Vagina (tissue), 2 donors: ENCODE measurements around the gene TGFA. TPM values are rescaled to one million over a fixed set of nuclear protein-coding genes. Genes with fewer than 3 reads are reported as not detected.

Source experiments
- DNase-seq, 2 donors: peaks; one replicate each; pipeline ENCODE4 v3.0.0-alpha.2; 2017; ENCODE audit errors: extremely low spot score in 2 of 2
- H3K27ac ChIP-seq: fragments of 200-600 bp; sonication (generic); one replicate; pipeline ENCODE4 v1.5.1; 2019
- H3K27me3 ChIP-seq: fragments of 200-600 bp; sonication (generic); one replicate; pipeline ENCODE4 v1.5.1; 2019
- H3K36me3 ChIP-seq, 2 donors: fragments of 200-600 bp; sonication (generic); one replicate each; pipeline ENCODE4 v1.5.1; 2017 to 2019
- H3K4me1 ChIP-seq: fragments of 200-600 bp; sonication (generic); one replicate; pipeline ENCODE4 v1.5.1; 2019
- H3K4me3 ChIP-seq, 2 donors: fragments of 200-600 bp; sonication (generic); 1 replicate in 1 of 2; 2 replicates in 1 of 2; pipeline ENCODE4 v1.5.1; 2016 to 2019
- H3K9me3 ChIP-seq: fragments of 200-600 bp; sonication (generic); one replicate; pipeline ENCODE4 v1.5.1; 2019
- CTCF ChIP-seq, 3 experiments: fragments of 450-650 bp in 2 of 3; fragments of 200-600 bp in 1 of 3; sonication (generic) in 1 of 3; IDR thresholded peaks; one replicate each; pipeline ENCODE4 v1.5.1; 2017 to 2019; ENCODE audit warnings: antibody characterized with exemption in 3 of 3, mild to moderate bottlenecking in 2 of 3, moderate library complexity in 2 of 3
- POLR2A ChIP-seq, 2 donors: fragments of 450-650 bp; IDR thresholded peaks; one replicate each; pipeline ENCODE4 v1.6.1; 2017; ENCODE audit warnings: antibody characterized with exemption in 2 of 2, mild to moderate bottlenecking in 2 of 2, moderate library complexity in 2 of 2
- POLR2AphosphoS5 ChIP-seq, 2 donors: sonication (generic); formaldehyde crosslinking; IDR thresholded peaks; one replicate each; pipeline ENCODE4 v1.9.0; 2017; ENCODE audit warnings: antibody characterized with exemption in 2 of 2, mild to moderate bottlenecking in 2 of 2, low read depth in 1 of 2; ENCODE audit not compliant: insufficient read depth in 1 of 2
- intact Hi-C: fragments of 100-400 bp; cut with DNase I; formaldehyde crosslinking; loops from one replicate; pipeline ENCODE4 v1.15.1; 2023
- total RNA-seq: library from RNA; depleted of rRNA; stranded (reverse); fragments of >200 nt; gene quantifications from one replicate; pipeline ENCODE4 v1.2.3, GENCODE V29; 2016

Gene TGFA
- total RNA-seq, 1 donor from 2014 or later: 27.7 TPM

DNA sequence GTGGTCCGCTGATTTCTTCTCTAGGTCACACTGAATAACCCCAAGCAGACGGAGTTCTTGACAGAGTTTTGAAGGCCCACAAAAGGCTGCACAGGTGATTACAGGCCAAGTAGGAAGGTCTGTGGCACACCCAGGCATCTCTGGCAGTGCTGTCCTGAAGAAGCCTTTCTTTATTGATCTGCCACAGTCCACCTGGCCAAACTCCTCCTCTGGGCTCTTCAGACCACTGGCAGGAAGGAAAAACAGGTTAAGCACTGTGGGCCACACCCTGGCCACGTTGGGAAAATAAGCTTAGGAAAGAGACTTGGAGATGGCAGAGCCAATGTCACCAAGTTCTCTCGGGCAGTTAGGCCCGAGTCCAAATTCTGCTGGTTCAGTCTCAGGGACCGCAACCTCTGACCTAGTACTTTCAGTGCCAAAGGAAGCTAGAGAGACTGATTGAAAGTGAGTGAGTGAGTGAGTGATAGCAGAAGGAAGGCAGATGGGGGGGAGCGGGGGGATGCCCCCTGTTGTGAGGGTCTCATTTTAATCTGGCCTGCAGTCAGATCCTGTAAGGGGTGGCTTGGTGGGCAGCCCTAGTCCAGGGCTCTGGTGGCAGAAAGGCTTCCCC, 102.9 kb downstream of the TGFA start:
- no peaks in the 10 kb centered on the region for H3K9me3 ChIP-seq
- no peaks in the 10 kb centered on the region for H3K36me3 ChIP-seq
- H3K27me3 ChIP-seq: no peaks in the 10 kb centered on the region
- TF ChIP-seq POLR2AphosphoS5 (IDR thresholded peaks at IDR 0.05; ENCODE audit: insufficient read depth in 1 of 2, low read depth in 1 of 2) (no peak), POLR2A (IDR thresholded peaks at IDR 0.05) (no peak), CTCF (IDR thresholded peaks at IDR 0.05) (no peak)
- H3K4me3 ChIP-seq: no peak overlapping the region
- intact Hi-C loops: no loop called here
- peak in 1 of 2 donors; percentile 27 for DNase-seq
- no peaks in the 10 kb centered on the region for H3K4me1 ChIP-seq
- H3K27ac ChIP-seq: no peak overlapping the region

DNA sequence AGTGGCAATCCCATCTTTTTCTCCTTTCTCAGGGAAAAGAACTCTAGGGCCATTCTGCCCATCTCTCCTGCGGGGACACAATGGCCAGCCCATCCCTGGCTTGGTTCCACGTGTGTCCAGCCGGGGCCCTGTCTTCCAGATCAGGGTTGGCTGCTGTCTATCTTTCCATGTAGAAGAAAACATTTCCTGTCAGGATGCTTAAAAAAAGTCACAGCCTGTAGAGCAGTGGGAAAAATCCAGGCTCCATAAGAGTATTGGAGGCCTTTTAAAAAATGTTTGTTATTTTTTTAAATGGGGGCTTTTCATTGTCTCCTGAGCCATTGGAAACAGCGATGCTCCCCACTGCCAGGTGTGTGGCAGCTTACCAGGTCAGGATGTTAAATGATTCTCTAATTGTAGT, 105.6 kb downstream of the TGFA start:
- Histone ChIP-seq H3K36me3 (no peaks in the 10 kb centered on the region), H3K4me1 (no peaks in the 10 kb centered on the region), H3K9me3 (no peaks in the 10 kb centered on the region), H3K27ac (no peak overlapping the region), H3K4me3 (no peak overlapping the region), H3K27me3 (no peaks in the 10 kb centered on the region)
- no peak for DNase-seq
- no peak for TF ChIP-seq CTCF (IDR thresholded peaks at IDR 0.05)
- TF ChIP-seq POLR2AphosphoS5 (IDR thresholded peaks at IDR 0.05; ENCODE audit: insufficient read depth in 1 of 2, low read depth in 1 of 2): no peak
- no peak for TF ChIP-seq POLR2A (IDR thresholded peaks at IDR 0.05)
- intact Hi-C loops: no loop called here

GRCh38 chr2:70443726-70444125, 109.9 kb downstream of the TGFA start:
- Histone ChIP-seq H3K36me3 (no peaks in the 10 kb centered on the region), H3K27ac (no peak overlapping the region), H3K4me3 (no peak overlapping the region), H3K9me3 (no peaks in the 10 kb centered on the region), H3K4me1 (no peaks in the 10 kb centered on the region), H3K27me3 (no peaks in the 10 kb centered on the region)
- intact Hi-C loops: no loop called here
- peak in 1 of 2 donors; percentile 70 for DNase-seq
- TF ChIP-seq POLR2AphosphoS5 (IDR thresholded peaks at IDR 0.05; ENCODE audit: insufficient read depth in 1 of 2, low read depth in 1 of 2) (no peak), POLR2A (IDR thresholded peaks at IDR 0.05) (no peak), CTCF (IDR thresholded peaks at IDR 0.05) (no peak)

- H3K27ac ChIP-seq: no peak overlapping the region
- no peaks in the 10 kb centered on the region for H3K27me3 ChIP-seq
- H3K4me3 ChIP-seq: no peak overlapping the region
- H3K9me3 ChIP-seq: no peaks in the 10 kb centered on the region
- intact Hi-C loops: no loop called here
- TF ChIP-seq CTCF (IDR thresholded peaks at IDR 0.05) (no peak), POLR2AphosphoS5 (IDR thresholded peaks at IDR 0.05; ENCODE audit: insufficient read depth in 1 of 2, low read depth in 1 of 2) (no peak), POLR2A (IDR thresholded peaks at IDR 0.05) (no peak)
- DNase-seq: peak in 1 of 2 donors; percentile 75
- no peaks in the 10 kb centered on the region for H3K36me3 ChIP-seq
- no peaks in the 10 kb centered on the region for H3K4me1 ChIP-seq
These were observed 110.6 kb downstream of the TGFA start for GRCh38 chr2:70443078-70443465.

DNA sequence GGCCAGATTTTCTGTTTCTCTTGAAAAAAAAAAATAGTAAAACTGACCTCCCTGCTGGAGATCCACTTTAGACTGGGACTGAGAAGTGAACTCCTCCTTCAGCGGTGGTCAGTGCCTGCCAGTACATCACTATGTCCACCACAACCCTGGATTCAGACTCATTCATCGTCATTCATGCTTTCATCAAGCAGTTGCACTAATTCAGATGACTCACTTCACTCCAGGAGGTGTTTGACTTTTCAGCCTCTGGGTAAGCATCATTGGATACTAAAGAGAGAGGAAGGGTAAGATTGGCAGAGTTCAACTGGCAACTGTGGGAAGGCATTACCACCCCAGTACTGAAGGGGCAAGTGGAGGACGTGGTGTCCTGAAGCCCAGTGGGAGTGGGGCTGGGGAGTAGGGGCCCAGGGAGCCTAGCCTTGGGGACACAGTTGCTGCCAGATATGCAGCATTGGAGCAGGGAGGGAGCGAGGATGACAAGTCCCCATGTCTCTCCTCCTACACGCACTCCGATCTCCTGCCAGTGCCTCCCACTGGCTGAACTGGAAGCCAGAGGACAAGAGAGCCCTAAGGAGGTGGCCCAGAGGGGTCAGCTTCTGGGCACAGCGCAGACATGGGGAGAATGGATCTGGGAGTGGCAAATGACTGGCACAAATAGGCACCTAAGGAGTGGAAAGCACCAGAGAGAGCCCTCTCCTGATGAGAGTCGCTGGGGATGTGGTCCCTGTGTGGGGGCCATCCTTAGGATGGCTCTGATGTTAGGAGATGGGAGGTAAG, 111.1 kb downstream of the TGFA start:
- H3K27ac ChIP-seq: no peak overlapping the region
- no peaks in the 10 kb centered on the region for H3K9me3 ChIP-seq
- peak in 1 of 2 donors; percentile 82 for DNase-seq
- H3K36me3 ChIP-seq: no peaks in the 10 kb centered on the region
- TF ChIP-seq POLR2A (IDR thresholded peaks at IDR 0.05): no peak
- TF ChIP-seq CTCF (IDR thresholded peaks at IDR 0.05): no peak
- no peak for TF ChIP-seq POLR2AphosphoS5 (IDR thresholded peaks at IDR 0.05; ENCODE audit: insufficient read depth in 1 of 2, low read depth in 1 of 2)
- H3K27me3 ChIP-seq: no peaks in the 10 kb centered on the region
- no peaks in the 10 kb centered on the region for H3K4me1 ChIP-seq
- intact Hi-C loops: no loop called here
- H3K4me3 ChIP-seq: no peak overlapping the region
